Right renal cortex interstitium (tissue), 3 donors: ENCODE data around the gene PPARD. TPM values are rescaled to one million over a fixed set of nuclear protein-coding genes. Genes with fewer than 3 reads are reported as not detected.
"Not testable (repeated sequence)": the region's sequence is repeated elsewhere in the genome, so short reads cannot be mapped to it uniquely, and the experiment has no call there.

Source experiments
- DNase-seq, 3 donors: peaks; one replicate each; pipeline ENCODE4 v3.0.0-alpha.2; 2013; ENCODE audit warnings: low read depth in 3 of 3, low spot score in 2 of 3
- polyA plus RNA-seq, 3 donors: library from polyadenylated mRNA; unstranded; fragments of 120-200 nt; gene quantifications; one replicate each; pipeline ENCODE4 v1.2.1, GENCODE V29; 2013; ENCODE audit not compliant: insufficient read length in 3 of 3

The PPARD gene
- polyA plus RNA-seq, 3 donors = 18.6 to 21.2 (median 20.9) TPM

GRCh38 chr6:35432291-35432690, 89.9 kb downstream of the PPARD start:
- DNase-seq = no peak

- not testable (repeated sequence) for DNase-seq
Observed at GRCh38 chr6:35432702-35433101, 90.3 kb downstream of the PPARD start.

- DNase-seq = no peak
Observed at GRCh38 chr6:35435074-35435837, 92.9 kb downstream of the PPARD start.

- DNase-seq = no peak
Observed at GRCh38 chr6:35436071-35436857, 93.9 kb downstream of the PPARD start.

- DNase-seq = not testable (repeated sequence)
Observed at GRCh38 chr6:35438378-35439065, 96.2 kb downstream of the PPARD start.

- no peak for DNase-seq
Observed at GRCh38 chr6:35439308-35439707, 97.0 kb downstream of the PPARD start.

- DNase-seq = no peak
Observed at GRCh38 chr6:35441205-35441604, 98.8 kb downstream of the PPARD start.

GRCh38 chr6:35441642-35442041, 99.3 kb downstream of the PPARD start:
- DNase-seq = no peak

GRCh38 chr6:35442693-35443092, 100.3 kb downstream of the PPARD start:
- DNase-seq = no peak

- DNase-seq = no peak
Observed at GRCh38 chr6:35443341-35444030, 101.1 kb downstream of the PPARD start.

GRCh38 chr6:35445691-35446090, 103.3 kb downstream of the PPARD start:
- DNase-seq = no peak

- DNase-seq = no peak
Observed at GRCh38 chr6:35448191-35448590, 105.8 kb downstream of the PPARD start.

- peak in 2 of 3 donors; percentile 48 to 56 for DNase-seq
Observed at GRCh38 chr6:35449287-35449881, 107.0 kb downstream of the PPARD start.

- DNase-seq = no peak
Observed at GRCh38 chr6:35451354-35452182, 109.2 kb downstream of the PPARD start.

- DNase-seq = peak; percentile 71 to 87 (median 86)
Observed at GRCh38 chr6:35452183-35453090, 110.1 kb downstream of the PPARD start, which contains the start of gene FANCE. FANCE (plus strand) TSS chr6:35452338; CDS start chr6:35452546, 208 bp downstream.

- no peak for DNase-seq
Observed at GRCh38 chr6:35453236-35453635, 110.9 kb downstream of the PPARD start.

GRCh38 chr6:35454391-35455110, 112.2 kb downstream of the PPARD start:
- no peak for DNase-seq

GRCh38 chr6:35457907-35458306, 115.5 kb downstream of the PPARD start:
- DNase-seq = no peak
